ENCODE data around the gene VCX2.

DNA sequence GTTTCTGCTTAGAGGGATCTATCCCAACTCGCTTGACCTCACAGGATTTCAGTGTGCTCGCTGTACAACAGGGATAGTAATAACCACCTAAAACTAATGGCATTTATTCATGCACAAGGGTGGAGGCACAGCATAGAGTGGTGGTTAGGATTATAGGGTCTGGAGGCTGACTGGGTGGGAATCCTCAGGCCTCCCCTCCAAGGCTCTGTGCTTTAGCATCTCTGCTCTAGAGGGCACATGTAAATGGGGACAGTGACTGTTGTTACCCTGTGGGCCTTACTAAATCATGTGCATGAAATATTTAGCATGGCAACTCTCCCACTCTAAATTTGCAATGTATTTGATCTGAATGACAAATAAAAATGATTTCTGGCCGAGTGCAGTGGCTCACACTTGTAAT is 29.2 kb downstream of the VCX2 start:
- no peak for TF ChIP-seq EZH2 (IDR thresholded peaks at IDR 0.05; ENCODE audit: borderline replicate concordance, low read depth, low read length, poor library complexity, severe bottlenecking)
- TF ChIP-seq, protein P1, sequence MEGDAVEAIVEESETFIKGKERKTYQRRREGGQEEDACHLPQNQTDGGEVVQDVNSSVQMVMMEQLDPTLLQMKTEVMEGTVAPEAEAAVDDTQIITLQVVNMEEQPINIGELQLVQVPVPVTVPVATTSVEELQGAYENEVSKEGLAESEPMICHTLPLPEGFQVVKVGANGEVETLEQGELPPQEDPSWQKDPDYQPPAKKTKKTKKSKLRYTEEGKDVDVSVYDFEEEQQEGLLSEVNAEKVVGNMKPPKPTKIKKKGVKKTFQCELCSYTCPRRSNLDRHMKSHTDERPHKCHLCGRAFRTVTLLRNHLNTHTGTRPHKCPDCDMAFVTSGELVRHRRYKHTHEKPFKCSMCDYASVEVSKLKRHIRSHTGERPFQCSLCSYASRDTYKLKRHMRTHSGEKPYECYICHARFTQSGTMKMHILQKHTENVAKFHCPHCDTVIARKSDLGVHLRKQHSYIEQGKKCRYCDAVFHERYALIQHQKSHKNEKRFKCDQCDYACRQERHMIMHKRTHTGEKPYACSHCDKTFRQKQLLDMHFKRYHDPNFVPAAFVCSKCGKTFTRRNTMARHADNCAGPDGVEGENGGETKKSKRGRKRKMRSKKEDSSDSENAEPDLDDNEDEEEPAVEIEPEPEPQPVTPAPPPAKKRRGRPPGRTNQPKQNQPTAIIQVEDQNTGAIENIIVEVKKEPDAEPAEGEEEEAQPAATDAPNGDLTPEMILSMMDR (conservative IDR thresholded peaks at IDR 0.05; ENCODE audit: low read depth, low read length) = no peak

All from A673 (cell line).